Trophoblast cell (in vitro differentiated cells and primary cell): Measurements from ENCODE around the gene RNF123.

Source experiments
- DNase-seq, 2 donors: peaks; one replicate each; pipeline ENCODE4 v3.0.0-alpha.2; 2016
- H2AFZ ChIP-seq: 2 replicates; pipeline ENCODE4 v1.6.1; 2013; ENCODE audit warnings: low read length, moderate library complexity, mild to moderate bottlenecking; ENCODE audit not compliant: insufficient read depth, poor library complexity
- H2AK5ac ChIP-seq: 2 replicates; pipeline ENCODE4 v1.6.1; 2013; ENCODE audit warnings: mild to moderate bottlenecking, low read length
- H2BK120ac ChIP-seq: 2 replicates; pipeline ENCODE4 v1.6.1; 2013; ENCODE audit warnings: low read length, mild to moderate bottlenecking, moderate library complexity; ENCODE audit not compliant: insufficient read depth, poor library complexity
- H2BK12ac ChIP-seq: 2 replicates; pipeline ENCODE4 v1.6.1; 2013; ENCODE audit warnings: mild to moderate bottlenecking, low read length, moderate library complexity
- H2BK5ac ChIP-seq: 2 replicates; pipeline ENCODE4 v1.6.1; 2013; ENCODE audit warnings: low read length, low read depth, moderate library complexity, mild to moderate bottlenecking; ENCODE audit not compliant: poor library complexity
- H3K14ac ChIP-seq: 2 replicates; pipeline ENCODE4 v1.6.1; 2013; ENCODE audit warnings: mild to moderate bottlenecking, low read length
- H3K18ac ChIP-seq: 2 replicates; pipeline ENCODE4 v1.6.1; 2013; ENCODE audit warnings: mild to moderate bottlenecking, low read length
- H3K23ac ChIP-seq: 2 replicates; pipeline ENCODE4 v1.6.1; 2013; ENCODE audit warnings: low read length
- H3K27ac ChIP-seq: 2 replicates; pipeline ENCODE4 v1.5.1; 2013; ENCODE audit warnings: low read depth, mild to moderate bottlenecking, inconsistent platforms, low read length, moderate library complexity
- H3K27me3 ChIP-seq: 2 replicates; pipeline ENCODE4 v1.6.1; 2013; ENCODE audit warnings: inconsistent platforms, mild to moderate bottlenecking, low read length, moderate library complexity; ENCODE audit not compliant: insufficient read depth
- H3K36me3 ChIP-seq, 2 experiments: 1 replicate in 1 of 2; 2 replicates in 1 of 2; pipeline ENCODE4 v1.6.1; 2013; ENCODE audit warnings: low read length in 2 of 2, mild to moderate bottlenecking in 2 of 2, moderate library complexity in 1 of 2; ENCODE audit not compliant: insufficient read depth in 2 of 2, control insufficient read depth in 1 of 2
- H3K4ac ChIP-seq: 2 replicates; pipeline ENCODE4 v1.6.1; 2013; ENCODE audit warnings: low read depth, mild to moderate bottlenecking, low read length, moderate library complexity
- H3K4me1 ChIP-seq, 2 experiments: 1 replicate in 1 of 2; 2 replicates in 1 of 2; pipeline ENCODE4 v1.6.1; 2013; ENCODE audit warnings: low read length in 2 of 2, mild to moderate bottlenecking in 2 of 2, moderate library complexity in 1 of 2; ENCODE audit not compliant: insufficient read depth in 2 of 2, control insufficient read depth in 1 of 2
- H3K4me2 ChIP-seq: 2 replicates; pipeline ENCODE4 v1.6.1; 2013; ENCODE audit warnings: inconsistent platforms, mild to moderate bottlenecking, low read length, moderate library complexity
- H3K4me3 ChIP-seq: 2 replicates; pipeline ENCODE4 v1.5.1; 2013; ENCODE audit warnings: mild to moderate bottlenecking, low read depth, low read length, inconsistent platforms
- H3K79me1 ChIP-seq: one replicate; pipeline ENCODE4 v1.6.1; 2013; ENCODE audit warnings: low read length
- H3K79me2 ChIP-seq: 2 replicates; pipeline ENCODE4 v1.6.1; 2013; ENCODE audit warnings: low read length, mild to moderate bottlenecking; ENCODE audit not compliant: control insufficient read depth, insufficient read depth, poor library complexity
- H3K9ac ChIP-seq: 2 replicates; pipeline ENCODE4 v1.6.1; 2013; ENCODE audit warnings: mild to moderate bottlenecking, low read length
- H3K9me3 ChIP-seq: 2 replicates; pipeline ENCODE4 v1.6.1; 2013; ENCODE audit warnings: low read depth, mild to moderate bottlenecking, control low read depth, inconsistent platforms, low read length; ENCODE audit not compliant: insufficient read depth
- H4K12ac ChIP-seq: 2 replicates; pipeline ENCODE4 v1.6.1; 2013; ENCODE audit warnings: low read depth, mild to moderate bottlenecking, low read length, moderate library complexity
- H4K8ac ChIP-seq: 2 replicates; pipeline ENCODE4 v1.6.1; 2013; ENCODE audit warnings: low read depth, mild to moderate bottlenecking, low read length, moderate library complexity
- H4K91ac ChIP-seq: one replicate; pipeline ENCODE4 v1.6.1; 2013; ENCODE audit warnings: low read depth, mild to moderate bottlenecking, low read length, moderate library complexity
- WGBS: extraction: QIAGEN DNeasy Blood & Tissue Kit; methylation state at CpG from one replicate; pipeline ENCODE4 v1.1.7; 2013; ENCODE audit warnings: missing lambda C conversion rate; ENCODE audit not compliant: insufficient read length, insufficient coverage; ENCODE audit errors: extremely low coverage; 5-methylcytosine and 5-hydroxymethylcytosine counted together

The RNF123 gene

GRCh38 chr3:49718858-49719213 lies 29.5 kb downstream of the RNF123 start:
- Histone ChIP-seq H3K4ac (no peak overlapping the region), H3K14ac (no peak overlapping the region), H3K79me2 (peaks cover 7% of the 10 kb centered on the region), H3K4me2 (peak overlapping the region; percentile 85), H3K9ac (no peak overlapping the region), H2AK5ac (no peak overlapping the region), H3K27ac (no peak overlapping the region), H4K8ac (no peak overlapping the region), H3K36me3 (peaks cover 35 to 41% of the 10 kb centered on the region in 2 experiments), H3K79me1 (peaks cover 6% of the 10 kb centered on the region), H3K27me3 (no peaks in the 10 kb centered on the region), H2BK120ac (no peak overlapping the region), H3K18ac (no peak overlapping the region), H2BK12ac (no peak overlapping the region), H2AFZ (no peak overlapping the region), H4K91ac (no peak overlapping the region), H4K12ac (no peak overlapping the region), H3K4me3 (peak overlapping the region; percentile 71), H3K9me3 (peaks cover 10% of the 10 kb centered on the region), H2BK5ac (no peak overlapping the region), H3K4me1 (peaks cover 11 to 16% of the 10 kb centered on the region in 2 experiments), H3K23ac (no peak overlapping the region)
- no CpG with 5 or more reads among the region's 33 CpGs for WGBS
- no peak for DNase-seq

GRCh38 chr3:49719214-49719884 lies 30.0 kb downstream of the RNF123 start, which contains the start of gene AMIGO3:
AMIGO3 (minus strand) TSS chr3:49719684; CDS start chr3:49719465, 219 bp downstream.
- peak within 1 kb of the TSS; percentile 1 for H2AFZ ChIP-seq
- no peak within 1 kb of the TSS for H2AK5ac ChIP-seq
- peaks cover 9% of the 10 kb centered on the region for H3K79me2 ChIP-seq
- no peak within 1 kb of the TSS for H3K9ac ChIP-seq
- peak; percentile 87 for DNase-seq
- peak within 1 kb of the TSS; percentile 50 for H4K12ac ChIP-seq
- H3K4me2 ChIP-seq = peak within 1 kb of the TSS; percentile 85
- H3K36me3 ChIP-seq = peaks cover 35 to 41% of the 10 kb centered on the region in 2 experiments
- no peak within 1 kb of the TSS for H2BK12ac ChIP-seq
- H4K91ac ChIP-seq = peak within 1 kb of the TSS; percentile 17
- no peak within 1 kb of the TSS for H3K23ac ChIP-seq
- H3K4me1 ChIP-seq = peaks cover 11 to 16% of the 10 kb centered on the region in 2 experiments
- H3K14ac ChIP-seq = peak within 1 kb of the TSS; percentile 50
- H3K4me3 ChIP-seq = peak within 1 kb of the TSS; percentile 71
- H3K18ac ChIP-seq = no peak within 1 kb of the TSS
- H3K79me1 ChIP-seq = peaks cover 9% of the 10 kb centered on the region
- H4K8ac ChIP-seq = peak within 1 kb of the TSS; percentile 55
- H2BK5ac ChIP-seq = no peak within 1 kb of the TSS
- peaks cover 10% of the 10 kb centered on the region for H3K9me3 ChIP-seq
- no peak within 1 kb of the TSS for H2BK120ac ChIP-seq
- H3K27ac ChIP-seq = no peak within 1 kb of the TSS
- WGBS = no CpG with 5 or more reads among the region's 50 CpGs
- H3K27me3 ChIP-seq = no peaks in the 10 kb centered on the region
- no peak within 1 kb of the TSS for H3K4ac ChIP-seq

GRCh38 chr3:49720855-49721595 lies 31.7 kb downstream of the RNF123 start:
- WGBS = no CpG with 5 or more reads among the region's 4 CpGs
- peaks cover 9% of the 10 kb centered on the region for H3K79me2 ChIP-seq
- no peaks in the 10 kb centered on the region for H3K27me3 ChIP-seq
- no peak overlapping the region for H2BK120ac ChIP-seq
- H3K9ac ChIP-seq = no peak overlapping the region
- no peak overlapping the region for H2AK5ac ChIP-seq
- peaks cover 9% of the 10 kb centered on the region for H3K79me1 ChIP-seq
- DNase-seq = no peak
- peaks cover 8% of the 10 kb centered on the region for H3K9me3 ChIP-seq
- H2BK12ac ChIP-seq = no peak overlapping the region
- H3K23ac ChIP-seq = no peak overlapping the region
- no peak overlapping the region for H2BK5ac ChIP-seq
- no peak overlapping the region for H3K4ac ChIP-seq
- no peak overlapping the region for H3K18ac ChIP-seq
- peak overlapping the region; percentile 9 for H3K4me3 ChIP-seq
- peaks cover 38 to 41% of the 10 kb centered on the region in 2 experiments for H3K36me3 ChIP-seq
- no peak overlapping the region for H4K8ac ChIP-seq
- no peak overlapping the region for H4K91ac ChIP-seq
- H2AFZ ChIP-seq = no peak overlapping the region
- H3K4me1 ChIP-seq = peaks cover 13 to 20% of the 10 kb centered on the region in 2 experiments
- no peak overlapping the region for H4K12ac ChIP-seq
- no peak overlapping the region for H3K27ac ChIP-seq
- no peak overlapping the region for H3K4me2 ChIP-seq
- H3K14ac ChIP-seq = no peak overlapping the region

- H3K18ac ChIP-seq = no peak overlapping the region
Measured at GRCh38 chr3:49721596-49721895, 32.2 kb downstream of the RNF123 start.

More at GRCh38 chr3:49721596-49721895, 32.2 kb downstream of the RNF123 start:
- H2AK5ac ChIP-seq = no peak overlapping the region
- H2BK12ac ChIP-seq = no peak overlapping the region
- H3K4ac ChIP-seq = no peak overlapping the region
- no peak overlapping the region for H2AFZ ChIP-seq
- peaks cover 13 to 20% of the 10 kb centered on the region in 2 experiments for H3K4me1 ChIP-seq
- H2BK5ac ChIP-seq = no peak overlapping the region
- H3K27ac ChIP-seq = no peak overlapping the region
- DNase-seq = no peak
- H3K9me3 ChIP-seq = peaks cover 8% of the 10 kb centered on the region
- no peaks in the 10 kb centered on the region for H3K27me3 ChIP-seq
- no peak overlapping the region for H2BK120ac ChIP-seq
- WGBS = no CpG with 5 or more reads among the region's 9 CpGs
- no peak overlapping the region for H4K12ac ChIP-seq
- H3K36me3 ChIP-seq = peaks cover 40 to 41% of the 10 kb centered on the region in 2 experiments
- H3K23ac ChIP-seq = no peak overlapping the region
- H3K79me1 ChIP-seq = peaks cover 9% of the 10 kb centered on the region
- H3K4me3 ChIP-seq = no peak overlapping the region
- no peak overlapping the region for H4K91ac ChIP-seq
- H3K4me2 ChIP-seq = no peak overlapping the region
- H3K9ac ChIP-seq = no peak overlapping the region
- H3K14ac ChIP-seq = no peak overlapping the region
- peaks cover 9% of the 10 kb centered on the region for H3K79me2 ChIP-seq
- H4K8ac ChIP-seq = no peak overlapping the region
